NCI-H69 (cell line): ENCODE results near the gene CHAMP1.
"Not testable (repeated sequence)": the region's sequence is repeated elsewhere in the genome, so short reads cannot be mapped to it uniquely, and the experiment has no call there.

Experiments
- DNase-seq: peaks from one replicate; lab custom pipeline; 2025; lab: John Stamatoyannopoulos, UW

CHAMP1 gene

DNA sequence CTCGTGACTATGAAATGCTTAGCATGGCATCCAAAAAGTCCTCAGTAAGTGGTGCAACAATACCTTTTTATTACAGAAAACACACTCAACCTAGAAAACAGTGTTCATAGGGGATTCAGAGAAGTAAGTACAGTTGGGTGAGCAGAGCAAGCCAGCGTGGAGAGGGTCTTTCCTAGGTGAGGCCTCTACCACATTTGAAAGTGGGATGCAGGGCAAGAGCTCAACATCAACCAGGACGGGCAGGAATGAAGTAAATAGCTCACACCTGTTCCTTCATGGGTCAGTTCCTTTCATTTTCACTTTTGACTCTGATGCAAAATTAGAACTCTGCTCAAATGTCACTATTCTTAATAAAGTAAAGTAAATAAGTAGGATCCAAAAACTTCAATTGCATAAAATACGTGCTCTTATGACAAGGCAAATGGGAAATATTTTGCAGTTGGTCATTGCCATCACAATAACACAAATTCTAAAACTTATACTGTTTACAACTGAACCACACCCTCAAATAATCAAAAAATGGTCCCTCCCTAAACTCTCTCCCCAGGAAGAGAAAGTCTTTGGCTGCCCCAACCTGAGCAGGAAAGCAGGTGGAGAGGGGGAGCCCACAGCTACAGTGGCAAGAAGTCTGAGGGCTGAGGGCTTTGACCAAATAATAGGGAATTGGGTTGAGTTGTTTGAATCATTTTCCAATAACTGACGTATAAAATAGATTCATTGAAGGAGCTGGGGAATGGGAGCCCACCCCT, 20.2 kb downstream of the CHAMP1 start:
- no peak for DNase-seq

DNA sequence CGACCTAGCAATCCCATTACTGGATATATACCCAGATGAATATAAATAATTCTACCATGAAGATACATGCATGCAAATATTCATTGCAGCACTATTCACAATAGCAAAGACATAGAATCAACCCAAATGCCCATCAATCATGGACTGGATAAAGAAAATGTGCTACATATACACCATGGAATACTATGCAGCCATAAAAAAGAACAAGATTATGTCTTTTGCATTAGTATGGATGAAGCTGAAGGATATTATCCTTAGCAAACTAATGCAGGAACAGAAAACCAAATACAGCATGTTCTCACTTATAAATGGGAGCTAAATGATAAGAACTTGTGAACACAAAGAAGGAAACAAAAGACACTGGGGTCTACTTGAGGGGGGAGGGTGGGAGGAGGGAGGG, 22.2 kb downstream of the CHAMP1 start:
- DNase-seq = not testable (repeated sequence)

DNA sequence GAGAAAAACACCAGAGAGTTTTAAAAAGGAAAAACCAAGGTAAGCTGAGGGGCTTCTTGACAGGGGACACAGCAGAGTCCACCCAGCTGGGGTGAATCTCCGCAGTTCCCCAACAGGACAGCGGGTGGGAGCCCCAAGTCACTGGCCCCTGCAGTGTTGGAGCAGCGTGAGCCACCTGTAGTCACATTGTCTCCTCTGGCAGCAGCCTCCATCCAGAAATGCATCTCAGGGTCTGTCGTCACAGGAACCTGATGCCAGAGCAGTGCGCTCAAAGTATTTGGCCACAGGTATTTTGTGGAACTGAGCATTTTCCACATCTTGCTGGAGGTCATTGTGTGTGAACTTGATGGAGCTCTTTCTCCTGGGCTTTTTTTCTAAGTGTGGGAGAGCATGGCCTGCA, 24.7 kb downstream of the CHAMP1 start:
- DNase-seq = no peak

DNA sequence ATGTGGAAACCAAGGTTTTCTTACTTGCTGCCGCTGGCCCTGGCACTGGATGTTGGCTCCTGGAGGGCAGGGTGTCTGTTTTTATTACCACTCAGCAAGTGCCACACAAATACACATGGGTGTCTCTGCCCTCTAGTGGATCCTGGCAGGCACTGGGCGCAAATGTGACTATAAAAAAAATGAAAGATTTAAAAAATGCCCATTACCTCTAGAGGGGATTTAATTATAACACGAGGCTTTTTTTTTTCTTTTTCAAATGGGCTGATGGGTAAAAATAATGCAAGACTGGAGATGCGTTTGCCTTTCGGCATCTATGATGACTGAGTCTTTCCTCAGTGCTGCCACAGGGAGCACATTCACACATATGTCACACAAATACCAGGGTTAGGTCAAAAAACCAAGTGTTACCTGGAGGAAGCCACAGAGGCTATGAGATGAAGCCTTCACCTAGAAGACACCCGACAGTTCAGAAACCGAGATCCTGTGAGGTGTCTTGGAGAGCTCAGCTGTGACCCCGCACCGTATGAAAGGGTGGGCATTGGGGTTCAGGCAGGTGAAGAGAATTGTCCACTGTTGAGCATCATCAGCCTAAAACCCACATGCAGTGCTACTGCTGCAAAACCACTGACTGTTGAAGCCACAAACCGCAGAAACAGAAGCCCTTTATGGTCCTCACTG, 25.7 kb downstream of the CHAMP1 start:
- DNase-seq = peak; percentile 80

DNA sequence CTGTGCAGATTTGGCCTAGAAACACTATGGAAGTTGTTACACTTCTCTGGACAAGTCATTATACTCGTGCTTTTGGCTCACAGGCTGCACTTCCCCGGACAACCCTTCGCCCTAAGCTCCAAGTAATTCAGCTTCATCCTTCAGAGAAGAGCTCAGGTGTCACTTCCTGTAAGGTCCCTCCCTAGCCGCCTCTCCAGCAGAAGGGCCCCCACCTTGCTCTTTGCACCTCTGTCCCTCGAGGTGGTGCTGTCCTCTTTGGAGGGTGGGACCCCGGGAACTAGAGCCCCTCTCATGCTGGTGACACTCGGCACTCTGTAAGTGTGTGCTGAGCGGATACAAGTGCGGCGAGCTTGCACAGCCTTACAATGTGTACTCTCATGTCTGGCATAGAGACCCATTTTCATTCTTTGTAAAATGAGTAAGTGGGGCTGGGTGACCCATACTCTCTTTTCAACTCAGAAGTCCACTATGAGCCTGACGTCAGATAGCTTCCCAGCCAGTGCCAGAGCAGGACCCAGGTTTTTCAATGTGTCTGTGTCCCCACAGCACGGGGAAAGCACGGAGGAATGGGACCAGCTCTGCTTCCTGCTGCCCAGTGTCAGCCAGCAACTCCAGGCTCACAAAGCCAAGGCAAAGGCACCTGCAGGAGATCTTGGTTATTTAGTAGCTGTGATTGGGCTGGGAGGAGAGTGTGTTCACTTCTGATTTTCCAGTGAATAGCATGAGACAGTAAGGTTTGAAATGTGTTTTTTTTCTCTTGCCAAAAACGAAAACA, 26.9 kb downstream of the CHAMP1 start:
- no peak for DNase-seq

DNA sequence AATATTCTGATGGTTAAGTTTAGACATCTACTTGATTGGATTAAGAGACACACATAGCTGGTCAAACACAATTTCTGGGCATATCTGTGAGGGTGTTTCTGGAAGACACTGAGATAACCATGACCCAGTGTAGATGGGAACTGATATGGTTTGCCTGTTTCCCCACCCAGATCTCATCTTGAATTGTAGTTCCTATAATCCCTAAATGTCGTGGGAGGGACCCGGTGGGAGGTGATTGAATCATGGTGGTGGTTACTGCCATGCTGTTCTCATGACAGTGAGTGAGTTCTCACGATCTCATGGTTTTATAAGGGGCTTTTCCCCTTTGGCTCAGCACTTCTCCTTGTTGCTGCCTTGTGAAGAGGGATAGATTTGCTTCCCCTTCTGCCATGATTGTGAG, 33.0 kb downstream of the CHAMP1 start:
- DNase-seq = not testable (repeated sequence)

DNA sequence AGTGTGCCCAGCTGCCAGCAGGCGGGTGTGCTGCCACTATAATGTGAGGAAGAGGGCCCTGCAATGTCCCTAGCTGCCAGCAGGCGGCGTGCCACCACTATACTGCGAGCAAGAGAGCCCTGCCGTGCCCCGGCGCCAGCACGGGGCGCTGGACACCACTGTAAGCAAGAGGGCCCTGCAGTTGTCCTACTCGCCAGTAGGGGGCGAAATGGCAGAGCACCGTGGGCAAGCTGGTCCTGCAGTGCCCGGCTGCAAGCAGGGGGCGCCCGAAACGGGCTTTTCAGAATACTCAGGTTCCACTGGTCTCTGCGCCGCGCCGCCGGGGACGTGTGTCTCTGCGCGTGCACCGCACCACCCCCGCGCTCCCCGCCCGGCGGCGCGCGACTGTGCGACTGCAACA, 38.5 kb downstream of the CHAMP1 start:
- peak; percentile 75 for DNase-seq

DNA sequence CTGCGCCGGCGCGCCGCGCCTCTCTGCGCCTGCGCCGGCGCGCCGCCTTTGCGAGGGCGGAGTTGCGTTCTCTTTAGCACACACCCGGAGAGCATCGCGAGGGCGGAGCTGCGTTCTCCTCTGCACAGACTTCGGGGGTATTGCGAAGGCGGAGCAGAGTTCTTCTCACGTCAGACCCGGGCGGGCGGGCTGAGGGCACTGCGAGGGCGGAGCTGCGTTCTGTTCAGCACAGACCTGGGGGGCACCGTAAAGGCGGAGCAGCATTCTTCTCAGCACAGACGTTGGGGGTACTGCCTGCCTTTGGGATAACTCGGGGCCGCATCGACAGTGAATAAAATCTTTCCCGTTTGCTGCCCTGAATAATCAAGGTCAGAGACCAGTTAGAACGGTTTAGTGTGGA, 39.1 kb downstream of the CHAMP1 start:
- not testable (repeated sequence) for DNase-seq
